IMR-90 (cell line): ENCODE measurements around the gene DCAF15. TPM values are rescaled to one million over a fixed set of nuclear protein-coding genes. Genes with fewer than 3 reads are reported as not detected.

Experiments
- ATAC-seq: fragments of 200-7000 bp; cut with Tn5 transposase; 2 replicates; pipeline ENCODE4 v1.9.1; 2020; ENCODE audit warnings: low read depth, mild to moderate bottlenecking, moderate library complexity
- BruUV-seq: library from RNA; stranded (reverse); fragments of 400-500 nt; replicated peaks from 2 replicates; lab custom pipeline; 2021; lab: Mats Ljungman, UMichigan
- CTCF ChIA-PET: fragments of 300-600 bp; formaldehyde crosslinking; extraction: SDS; loops from one replicate; lab custom pipeline; 2021; ENCODE audit warnings: antibody characterized with exemption; lab: Yijun Ruan, JAX
- POLR2A ChIA-PET: fragments of 300-600 bp; sonication (Branson Sonifier 250); formaldehyde crosslinking; loops from one replicate; lab custom pipeline; 2022; ENCODE audit warnings: antibody characterized with exemption; ENCODE audit not compliant: unreplicated experiment; lab: Charles Lee
- DNase-seq: peaks from one replicate; pipeline ENCODE4 v3.0.0; 2013
- H2AFZ ChIP-seq: replicated peaks from 2 replicates; pipeline ENCODE3; 2013; ENCODE audit warnings: low read length, mild to moderate bottlenecking; ENCODE audit not compliant: poor library complexity
- H2AK5ac ChIP-seq: 2 replicates; pipeline ENCODE4 v1.6.1; 2013; ENCODE audit warnings: low read depth, low read length, inconsistent platforms
- H2AK9ac ChIP-seq: replicated peaks from 2 replicates; pipeline ENCODE3; 2013; ENCODE audit warnings: mild to moderate bottlenecking, low read depth, low read length, moderate library complexity; ENCODE audit not compliant: poor library complexity
- H2BK120ac ChIP-seq: 2 replicates; pipeline ENCODE4 v1.6.1; 2013; ENCODE audit warnings: low read depth, low read length, inconsistent platforms
- H2BK15ac ChIP-seq: 3 replicates; pipeline ENCODE4 v1.6.1; 2013; ENCODE audit warnings: low read depth, low read length, inconsistent platforms
- H2BK20ac ChIP-seq: 2 replicates; pipeline ENCODE4 v1.6.1; 2013; ENCODE audit warnings: low read depth, mild to moderate bottlenecking, inconsistent platforms, low read length, moderate library complexity
- H2BK5ac ChIP-seq: 2 replicates; pipeline ENCODE4 v1.6.1; 2013; ENCODE audit warnings: mild to moderate bottlenecking, low read depth, low read length, inconsistent platforms; ENCODE audit not compliant: poor library complexity, severe bottlenecking
- H3K14ac ChIP-seq: replicated peaks from 2 replicates; pipeline ENCODE4 v1.6.1; 2013; ENCODE audit warnings: low read depth, low read length, inconsistent platforms
- H3K18ac ChIP-seq: 2 replicates; pipeline ENCODE4 v1.6.1; 2013; ENCODE audit warnings: low read depth, low read length, control low read depth
- H3K23ac ChIP-seq: 2 replicates; pipeline ENCODE4 v1.6.1; 2013; ENCODE audit warnings: low read depth, low read length, inconsistent platforms
- H3K27ac ChIP-seq: 2 replicates; pipeline ENCODE4 v1.5.1; 2013; ENCODE audit warnings: mild to moderate bottlenecking, control low read depth, low read length; ENCODE audit not compliant: insufficient read depth
- H3K27me3 ChIP-seq: 2 replicates; pipeline ENCODE4 v1.6.1; 2013; ENCODE audit warnings: low read length; ENCODE audit not compliant: control insufficient read depth, insufficient read depth
- H3K36me3 ChIP-seq: 2 replicates; pipeline ENCODE4 v1.6.1; 2013; ENCODE audit warnings: low read length, mixed read lengths; ENCODE audit not compliant: control insufficient read depth, insufficient read depth
- H3K4ac ChIP-seq: 2 replicates; pipeline ENCODE4 v1.6.1; 2013; ENCODE audit warnings: low read depth, low read length, inconsistent platforms
- H3K4me1 ChIP-seq: 2 replicates; pipeline ENCODE4 v1.6.1; 2013; ENCODE audit warnings: low read length, mixed read lengths; ENCODE audit not compliant: control insufficient read depth, insufficient read depth
- H3K4me2 ChIP-seq: 2 replicates; pipeline ENCODE4 v1.6.1; 2013; ENCODE audit warnings: low read depth, mild to moderate bottlenecking, control low read depth, low read length, moderate library complexity
- H3K4me3 ChIP-seq: 2 replicates; pipeline ENCODE4 v1.5.1; 2013; ENCODE audit warnings: low read depth, mild to moderate bottlenecking, control low read depth, low read length, moderate library complexity; ENCODE audit not compliant: insufficient read depth
- H3K56ac ChIP-seq: 2 replicates; pipeline ENCODE4 v1.6.1; 2013; ENCODE audit warnings: low read length, inconsistent platforms; ENCODE audit not compliant: insufficient read depth; ENCODE audit errors: extremely low read depth
- H3K79me1 ChIP-seq, 2 experiments: 2 replicates each; pipeline ENCODE4 v1.6.1; 2013; ENCODE audit warnings: low read length in 2 of 2, inconsistent platforms in 1 of 2, low read depth in 1 of 2
- H3K9ac ChIP-seq: 2 replicates; pipeline ENCODE4 v1.6.1; 2013; ENCODE audit warnings: low read depth, low read length, control low read depth
- H3K9me1 ChIP-seq: 2 replicates; pipeline ENCODE4 v1.6.1; 2013; ENCODE audit warnings: low read length, inconsistent platforms; ENCODE audit not compliant: insufficient read depth
- H3K9me3 ChIP-seq: 2 replicates; pipeline ENCODE4 v1.6.1; 2013; ENCODE audit warnings: low read length; ENCODE audit not compliant: control insufficient read depth, insufficient read depth
- H4K20me1 ChIP-seq: 2 replicates; pipeline ENCODE4 v1.6.1; 2013; ENCODE audit warnings: low read length, inconsistent platforms; ENCODE audit not compliant: insufficient read depth
- H4K5ac ChIP-seq: 2 replicates; pipeline ENCODE4 v1.6.1; 2013; ENCODE audit warnings: mild to moderate bottlenecking, low read depth, low read length, control low read depth
- H4K8ac ChIP-seq, 2 experiments: 2 replicates each; pipeline ENCODE4 v1.6.1; 2013; ENCODE audit warnings: low read depth in 2 of 2, low read length in 2 of 2, control low read depth in 1 of 2, inconsistent platforms in 1 of 2
- H4K91ac ChIP-seq: 2 replicates; pipeline ENCODE4 v1.6.1; 2013; ENCODE audit warnings: low read depth, low read length, inconsistent platforms; ENCODE audit not compliant: insufficient read depth
- BHLHE40 ChIP-seq: fragments of 150-350 bp; IDR thresholded peaks from 2 replicates; pipeline ENCODE4 v1.6.1; 2016; ENCODE audit warnings: mild to moderate bottlenecking, low read depth, low read length
- CEBPB ChIP-seq: IDR thresholded peaks from 2 replicates; pipeline ENCODE4 v1.6.1; 2012; ENCODE audit warnings: low read depth, low read length, improper control_type of control experiment
- CHD1 ChIP-seq: IDR thresholded peaks from 2 replicates; pipeline ENCODE4 v1.6.1; 2012; ENCODE audit warnings: low read depth, low read length, improper control_type of control experiment
- CTCF ChIP-seq: conservative IDR thresholded peaks from 2 replicates; pipeline ENCODE4 v1.5.1; 2012; ENCODE audit warnings: mild to moderate bottlenecking, low read depth, low read length, improper control_type of control experiment
- ELK1 ChIP-seq: fragments of 150-350 bp; IDR thresholded peaks from 2 replicates; pipeline ENCODE4 v1.6.1; 2016; ENCODE audit warnings: low read depth, mild to moderate bottlenecking, low read length, moderate library complexity, borderline replicate concordance
- FOS ChIP-seq: fragments of 150-350 bp; IDR thresholded peaks from 2 replicates; pipeline ENCODE4 v1.6.1; 2016; ENCODE audit warnings: low read depth, low read length
- MAFK ChIP-seq: IDR thresholded peaks from 2 replicates; pipeline ENCODE4 v1.6.1; 2012; ENCODE audit warnings: low read depth, low read length, improper control_type of control experiment
- MAZ ChIP-seq: IDR thresholded peaks from 2 replicates; pipeline ENCODE4 v1.6.1; 2012; ENCODE audit warnings: low read depth, mild to moderate bottlenecking, low read length, improper control_type of control experiment, moderate library complexity, borderline replicate concordance
- MXI1 ChIP-seq: IDR thresholded peaks from 2 replicates; pipeline ENCODE4 v1.6.1; 2012; ENCODE audit warnings: low read depth, mild to moderate bottlenecking, low read length, moderate library complexity, borderline replicate concordance
- NFE2L2 ChIP-seq: fragments of 150-350 bp; IDR thresholded peaks from 2 replicates; pipeline ENCODE4 v1.6.1; 2016; ENCODE audit warnings: low read depth, mild to moderate bottlenecking, low read length
- POLR2A ChIP-seq: IDR thresholded peaks from 2 replicates; pipeline ENCODE4 v1.6.1; 2012; ENCODE audit warnings: mild to moderate bottlenecking, low read depth, low read length
- RAD21 ChIP-seq: IDR thresholded peaks from 2 replicates; pipeline ENCODE4 v1.6.1; 2012; ENCODE audit warnings: low read length, improper control_type of control experiment
- RCOR1 ChIP-seq: IDR thresholded peaks from 2 replicates; pipeline ENCODE4 v1.6.1; 2012; ENCODE audit warnings: mild to moderate bottlenecking, low read length, improper control_type of control experiment; ENCODE audit not compliant: insufficient replicate concordance
- RFX5 ChIP-seq: IDR thresholded peaks from 2 replicates; pipeline ENCODE4 v1.8.0; 2012; ENCODE audit warnings: low read depth, mild to moderate bottlenecking, low read length, moderate library complexity
- SMC3 ChIP-seq: fragments of 150-350 bp; IDR thresholded peaks from 2 replicates; pipeline ENCODE4 v1.6.1; 2016; ENCODE audit warnings: low read depth, mild to moderate bottlenecking, antibody characterized with exemption, low read length, moderate library complexity
- USF2 ChIP-seq: fragments of 150-350 bp; IDR thresholded peaks from 2 replicates; pipeline ENCODE4 v1.6.1; 2017; ENCODE audit warnings: mild to moderate bottlenecking, antibody characterized with exemption, low read length, low read depth
- WGBS, 2 experiments: methylation state at CpG; one replicate each; pipeline versions ENCODE4 v1.1.5 to v1.1.7; 2013; ENCODE audit warnings: missing lambda C conversion rate in 2 of 2; ENCODE audit not compliant: insufficient read length in 1 of 2; ENCODE audit errors: extremely low coverage in 2 of 2; 5-methylcytosine and 5-hydroxymethylcytosine counted together
- dilution Hi-C: fragments of 300-500 bp; cut with HindIII; formaldehyde crosslinking; loops from one replicate; pipeline ENCODE4 v1.14.3; 2018; ENCODE audit warnings: low sequenced_read_pairs; ENCODE audit not compliant: unreplicated experiment
- in situ Hi-C: fragments of 300-500 bp; cut with MboI; formaldehyde crosslinking; loops from 3 replicates; pipeline ENCODE4 v1.14.3; 2019; ENCODE audit warnings: low sequenced_read_pairs, inconsistent platforms, mixed read lengths
- intact Hi-C: fragments of 100-400 bp; cut with micrococcal nuclease; formaldehyde crosslinking; loops from 2 replicates; pipeline ENCODE4 v1.10.0; 2022
- polyA plus RNA-seq, 3 experiments: library from polyadenylated mRNA; depleted of rRNA; stranded (reverse); fragments of >200 nt; gene quantifications; 2 replicates each; pipeline ENCODE4 v1.2.3, GENCODE V29; 2012; ENCODE audit warnings: low replicate concordance in 1 of 3
- total RNA-seq: library from RNA; depleted of rRNA; stranded (reverse); fragments of >200 nt; gene quantifications from 2 replicates; pipeline ENCODE4 v1.2.3, GENCODE V29; 2012

Gene DCAF15
- total and polyA plus RNA-seq, 2 of the 4 experiments (the other 2 are of a cell fraction): 6.8 to 31.0 TPM

DNA sequence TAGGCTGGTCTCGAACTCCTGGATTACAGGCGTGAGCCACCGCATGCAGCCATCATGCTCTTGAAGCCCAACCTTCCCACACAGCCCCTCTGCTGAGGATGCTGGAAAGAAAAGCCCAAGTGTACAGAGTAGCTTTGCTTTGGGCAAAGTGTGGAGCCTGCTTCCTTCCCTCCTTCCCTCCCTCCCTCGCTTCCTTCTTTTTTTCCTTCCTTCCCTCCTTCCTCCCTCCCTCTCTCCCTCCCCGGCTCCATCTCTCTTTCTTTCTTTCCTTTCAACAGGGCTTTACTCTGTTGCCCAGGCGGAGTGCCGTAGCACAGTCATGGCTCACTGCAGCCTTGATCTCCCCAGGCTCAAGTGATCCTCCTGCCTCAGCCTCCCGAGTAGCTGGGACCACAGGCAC is 43.6 kb upstream of the DCAF15 start:
- no peak overlapping the region for H3K23ac ChIP-seq
- CTCF ChIA-PET: interaction anchor here (0.6 to 0.7 kb wide), 2 partner anchors 161 to 324 kb away, joined by 3 read pairs; no protein-coding TSS in a partner anchor
- no peaks in the 10 kb centered on the region; the same call in 1 of the 2 replicates for H3K4me1 ChIP-seq
- intact Hi-C loops (no loop called here), in situ Hi-C loops (no loop called here), dilution Hi-C loops (no loop called here)
- H3K56ac ChIP-seq: no peak overlapping the region
- H4K5ac ChIP-seq: no peak overlapping the region
- H2BK120ac ChIP-seq: no peak overlapping the region
- no peak overlapping the region for H2BK15ac ChIP-seq
- H4K8ac ChIP-seq: no peak overlapping the region
- BruUV-seq: no TSS peak
- H3K18ac ChIP-seq: no peak overlapping the region
- no peak overlapping the region for H3K4me3 ChIP-seq
- H3K79me1 ChIP-seq: peaks cover 6 to 8% of the 10 kb centered on the region in 2 experiments
- no peaks in the 10 kb centered on the region for H3K27me3 ChIP-seq
- no peaks in the 10 kb centered on the region; the same call in none of the 2 replicates for H3K9me1 ChIP-seq
- H3K36me3 ChIP-seq: peaks cover 22% of the 10 kb centered on the region
- H4K20me1 ChIP-seq: no peaks in the 10 kb centered on the region
- WGBS, 2 experiments: 89% methylated on average over 4 of the region's 8 CpGs; no CpG with 5 or more reads in 1 of the 2 experiments
- H3K27ac ChIP-seq: no peak overlapping the region
- H2BK20ac ChIP-seq: no peak overlapping the region
- ATAC-seq (no peak), DNase-seq (no peak)
- no peaks in the 10 kb centered on the region for H3K9me3 ChIP-seq
- no peak overlapping the region for H4K91ac ChIP-seq
- H2AFZ ChIP-seq: no peak overlapping the region
- no peak overlapping the region for H3K9ac ChIP-seq
- no peak overlapping the region for H3K4ac ChIP-seq
- H2BK5ac ChIP-seq: no peak overlapping the region
- H2AK5ac ChIP-seq: no peak overlapping the region
- TF ChIP-seq FOS: no peak
- no peak for TF ChIP-seq RAD21
- TF ChIP-seq POLR2A: no peak
- TF ChIP-seq CHD1: no peak
- no peak for TF ChIP-seq ELK1
- no peak for TF ChIP-seq MAFK
- TF ChIP-seq SMC3: no peak
- TF ChIP-seq CTCF: no peak
- no peak for TF ChIP-seq BHLHE40
- no peak for TF ChIP-seq NFE2L2
- TF ChIP-seq RFX5: no peak
- no peak for TF ChIP-seq USF2
- no peak for TF ChIP-seq RCOR1
- no peak for TF ChIP-seq CEBPB
- TF ChIP-seq MAZ: no peak
- TF ChIP-seq MXI1: no peak
- H3K14ac ChIP-seq: no peak overlapping the region
- POLR2A ChIA-PET: no interaction called here
- no peak overlapping the region for H3K4me2 ChIP-seq
- H2AK9ac ChIP-seq: no peak overlapping the region
